ENCODE data around the gene RALGAPA2.

- TF ChIP-seq CTCF (IDR thresholded peaks at IDR 0.05) (no peak), POLR2A (IDR thresholded peaks at IDR 0.05) (no peak), EP300 (IDR thresholded peaks at IDR 0.05) (no peak)
These were observed 20.8 kb downstream of the RALGAPA2 start for GRCh38 chr20:20691477-20692235.

Measured in tibial nerve (tissue), 4 donors.